SK-N-DZ (cell line): Measurements from ENCODE around the gene CLDN4. TPM values are rescaled to one million over a fixed set of nuclear protein-coding genes. Genes with fewer than 3 reads are reported as not detected.
"Not testable (repeated sequence)": the region's sequence is repeated elsewhere in the genome, so short reads cannot be mapped to it uniquely, and the experiment has no call there.

Source experiments
- DNase-seq: peaks from one replicate; pipeline ENCODE4 v3.0.0-alpha.2; 2015; ENCODE audit warnings: low spot score
- polyA plus RNA-seq, 2 experiments: library from polyadenylated mRNA; depleted of rRNA; stranded (reverse); fragments of >200 nt; gene quantifications; 2 replicates each; pipeline ENCODE4 v1.2.3, GENCODE V29; 2014

Gene CLDN4, protein sequence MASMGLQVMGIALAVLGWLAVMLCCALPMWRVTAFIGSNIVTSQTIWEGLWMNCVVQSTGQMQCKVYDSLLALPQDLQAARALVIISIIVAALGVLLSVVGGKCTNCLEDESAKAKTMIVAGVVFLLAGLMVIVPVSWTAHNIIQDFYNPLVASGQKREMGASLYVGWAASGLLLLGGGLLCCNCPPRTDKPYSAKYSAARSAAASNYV
- polyA plus RNA-seq (2014; cell fraction: cytosol; rRNA removed), result 0.08 TPM in 1 of 2 replicates, not detected in the other
- polyA plus RNA-seq (2014; cell fraction: nucleus; rRNA removed), result not detected in 2 replicates

DNA sequence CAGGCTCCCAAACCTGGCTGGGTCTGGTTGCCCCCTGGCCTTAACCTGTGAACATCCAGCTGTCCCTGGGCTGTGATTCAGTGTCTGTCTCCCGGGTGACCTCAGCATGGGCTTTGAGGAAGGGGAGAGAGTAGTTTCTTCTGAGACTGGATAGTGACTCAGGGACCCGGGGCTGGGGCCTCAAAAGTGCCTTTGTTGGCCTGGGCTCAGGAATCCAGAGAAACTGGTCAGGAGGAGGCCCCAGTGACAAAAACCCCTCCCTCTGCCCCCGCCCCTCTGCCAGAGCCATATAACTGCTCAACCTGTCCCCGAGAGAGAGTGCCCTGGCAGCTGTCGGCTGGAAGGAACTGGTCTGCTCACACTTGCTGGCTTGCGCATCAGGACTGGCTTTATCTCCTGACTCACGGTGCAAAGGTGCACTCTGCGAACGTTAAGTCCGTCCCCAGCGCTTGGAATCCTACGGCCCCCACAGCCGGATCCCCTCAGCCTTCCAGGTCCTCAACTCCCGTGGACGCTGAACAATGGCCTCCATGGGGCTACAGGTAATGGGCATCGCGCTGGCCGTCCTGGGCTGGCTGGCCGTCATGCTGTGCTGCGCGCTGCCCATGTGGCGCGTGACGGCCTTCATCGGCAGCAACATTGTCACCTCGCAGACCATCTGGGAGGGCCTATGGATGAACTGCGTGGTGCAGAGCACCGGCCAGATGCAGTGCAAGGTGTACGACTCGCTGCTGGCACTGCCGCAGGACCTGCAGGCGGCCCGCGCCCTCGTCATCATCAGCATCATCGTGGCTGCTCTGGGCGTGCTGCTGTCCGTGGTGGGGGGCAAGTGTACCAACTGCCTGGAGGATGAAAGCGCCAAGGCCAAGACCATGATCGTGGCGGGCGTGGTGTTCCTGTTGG lies at the start of gene CLDN4:
Gene CLDN4, plus strand, starts transcription at position 316 of the 903 bp plus-strand sequence. Its CDS starts 206 bp downstream, at position 522.
- DNase-seq, result no peak

DNA sequence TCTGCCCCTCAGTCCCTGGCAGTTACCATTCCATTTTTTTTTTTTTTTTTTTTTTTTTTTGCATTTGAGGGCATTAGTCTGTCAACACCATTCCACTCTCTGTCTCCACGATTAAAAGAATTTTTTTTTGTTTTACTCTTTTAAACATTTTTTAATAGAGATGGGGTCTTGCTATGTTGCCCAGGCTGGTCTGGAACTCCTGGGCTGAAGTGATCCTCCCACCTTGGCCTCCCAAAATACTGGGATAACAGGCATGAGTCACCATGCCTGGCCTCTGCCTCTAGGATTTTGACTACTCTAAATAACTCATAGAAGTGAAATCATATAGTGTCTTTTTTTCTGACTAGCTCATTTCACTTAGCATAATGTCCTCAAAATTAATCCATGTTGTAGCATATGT lies 44.2 kb upstream of the CLDN4 start:
- DNase-seq, result no peak

DNA sequence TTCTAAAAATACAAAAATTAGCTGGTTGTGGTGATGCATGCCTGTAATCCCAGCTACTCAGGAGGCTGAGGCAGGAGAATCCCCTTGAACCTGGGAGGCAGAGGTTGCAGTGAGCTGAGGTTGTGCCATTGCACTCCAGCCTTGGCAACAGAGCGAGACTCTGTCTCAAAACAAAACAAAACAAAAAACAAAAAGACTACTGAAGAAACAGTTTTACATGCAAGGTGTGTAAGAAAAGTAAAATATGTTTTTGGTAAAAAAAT lies 43.1 kb upstream of the CLDN4 start:
- DNase-seq, result not testable (repeated sequence)

DNA sequence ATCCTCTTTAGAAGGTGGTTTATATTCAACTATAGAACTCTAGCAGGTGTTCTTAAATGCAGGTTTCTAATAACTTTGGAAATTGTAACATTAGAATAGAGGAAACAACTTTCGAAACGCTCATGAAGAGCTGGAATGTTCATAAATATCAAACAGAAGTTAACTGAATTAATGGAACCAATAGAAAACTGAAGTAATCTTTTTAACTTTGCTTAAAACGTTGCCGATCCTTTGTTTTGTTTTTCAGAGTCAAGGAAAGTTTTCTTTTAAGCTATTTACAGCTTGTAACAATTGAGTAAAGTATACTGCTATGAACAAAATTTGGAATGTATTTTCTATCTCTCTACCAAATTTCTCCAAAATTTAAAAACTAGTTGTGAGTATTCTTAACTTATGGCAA lies 41.7 kb upstream of the CLDN4 start:
- DNase-seq, result no peak

DNA sequence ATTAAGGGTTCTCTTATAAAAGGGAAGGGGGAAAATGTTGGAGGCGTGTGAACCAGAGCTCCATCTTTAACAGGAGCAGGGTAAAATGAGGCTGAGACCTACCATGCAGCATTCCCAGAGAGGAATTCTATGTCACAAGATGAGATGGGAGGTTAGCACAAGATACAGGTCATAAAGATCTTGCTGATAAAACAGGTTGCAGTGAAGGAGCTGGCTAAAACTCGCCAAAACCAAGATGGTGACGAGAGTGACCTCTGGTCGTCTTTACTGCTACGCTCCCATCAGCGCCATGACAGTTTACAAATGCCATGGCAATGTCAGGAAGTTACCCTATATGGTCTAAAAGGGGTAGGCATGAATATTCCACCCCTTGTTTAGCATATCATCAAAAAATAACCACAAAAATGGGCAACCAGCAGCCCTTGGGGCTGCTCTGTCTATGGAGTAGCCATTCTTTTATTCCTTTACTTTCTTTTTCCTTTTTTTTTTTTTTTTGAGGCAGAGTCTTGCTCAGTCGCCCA lies 39.6 kb upstream of the CLDN4 start:
- not testable (repeated sequence) for DNase-seq

DNA sequence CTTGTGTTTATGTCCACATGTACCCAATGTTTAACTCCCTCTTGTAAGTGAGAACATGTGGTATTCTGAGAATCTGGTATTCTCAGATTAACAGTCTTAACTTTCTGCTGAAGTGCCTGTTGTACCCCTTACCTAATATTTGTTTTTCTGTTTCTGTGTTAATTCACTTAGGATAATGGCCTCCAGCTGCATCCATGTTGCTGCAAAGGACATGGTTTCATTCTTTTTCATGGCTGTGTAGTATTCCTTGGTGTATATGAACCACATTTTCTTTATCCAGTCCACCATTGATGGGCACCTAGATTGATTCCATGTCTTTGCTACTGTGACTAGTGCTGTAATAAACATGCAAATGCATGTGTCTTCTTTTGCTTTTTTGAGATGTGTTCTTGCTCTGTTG lies 35.6 kb upstream of the CLDN4 start:
- not testable (repeated sequence) for DNase-seq

DNA sequence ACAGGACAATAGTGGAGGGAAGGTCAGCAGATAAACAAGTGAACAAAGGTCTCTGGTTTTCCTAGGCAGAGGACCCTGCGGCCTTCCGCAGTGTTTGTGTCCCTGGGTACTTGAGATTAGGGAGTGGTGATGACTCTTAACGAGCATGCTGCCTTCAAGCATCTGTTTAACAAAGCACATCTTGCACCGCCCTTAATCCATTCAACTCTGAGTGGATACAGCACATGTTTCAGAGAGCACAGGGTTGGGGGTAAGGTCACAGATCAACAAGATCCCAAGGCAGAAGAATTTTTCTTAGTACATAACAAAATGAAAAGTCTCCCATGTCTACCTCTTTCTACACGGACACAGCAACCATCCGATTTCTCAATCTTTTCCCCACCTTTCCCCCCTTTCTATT lies 34.1 kb upstream of the CLDN4 start:
- DNase-seq, result not testable (repeated sequence)

DNA sequence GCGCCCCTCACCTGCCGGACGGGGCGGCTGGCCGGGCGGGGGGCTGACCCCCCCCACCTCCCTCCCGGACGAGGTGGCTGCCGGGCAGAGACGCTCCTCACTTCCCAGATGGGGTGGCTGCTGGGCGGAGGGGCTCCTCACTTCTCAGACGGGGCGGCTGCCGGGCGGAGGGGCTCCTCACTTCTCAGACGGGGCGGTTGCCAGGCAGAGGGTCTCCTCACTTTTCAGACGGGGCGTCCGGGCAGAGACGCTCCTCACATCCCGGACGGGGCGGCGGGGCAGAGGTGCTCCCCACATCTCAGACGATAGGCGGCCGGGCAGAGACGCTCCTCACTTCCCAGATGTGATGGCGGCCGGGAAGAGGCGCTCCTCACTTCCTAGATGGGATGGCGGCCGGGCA lies 33.6 kb upstream of the CLDN4 start:
- DNase-seq, result not testable (repeated sequence)

DNA sequence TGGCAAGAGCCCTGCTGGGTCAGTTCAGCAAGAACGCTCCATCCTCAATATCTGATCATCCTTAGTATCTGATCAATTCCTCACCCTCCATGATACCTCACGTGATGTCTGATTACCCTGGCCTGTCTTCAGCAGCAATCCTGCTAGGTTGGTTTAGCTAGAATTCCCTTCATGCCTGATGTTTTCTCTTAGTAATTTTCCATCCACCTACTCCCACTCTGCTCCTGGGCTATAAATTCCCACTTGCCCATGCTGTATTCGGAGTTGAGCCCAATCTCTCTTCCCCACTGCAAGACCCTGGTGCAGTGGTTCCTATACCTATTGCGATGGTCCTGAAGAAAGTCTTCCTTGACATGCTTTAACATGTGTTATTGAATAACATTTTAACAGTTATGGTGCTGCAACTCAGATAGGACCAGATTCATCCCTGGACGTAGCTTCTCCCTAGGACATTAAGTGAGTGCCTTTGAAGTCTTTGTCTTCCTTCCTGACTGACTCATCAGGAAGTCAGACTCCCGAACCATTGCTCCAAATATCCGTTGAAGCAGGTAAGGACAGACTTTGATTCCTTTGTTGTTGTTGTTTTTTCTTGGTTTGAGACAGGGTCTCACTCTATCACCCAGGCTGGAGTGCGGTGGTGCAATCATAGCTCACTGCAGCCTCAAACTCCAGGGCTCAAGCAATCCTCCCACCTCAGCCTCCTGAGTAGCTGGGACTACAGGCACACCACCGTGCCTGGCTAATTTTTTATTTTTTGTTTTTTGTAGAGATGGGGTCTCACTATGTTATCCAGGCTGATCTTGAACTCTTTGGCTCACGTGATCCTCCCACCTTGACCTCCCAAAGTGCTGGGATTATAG lies 31.3 kb upstream of the CLDN4 start:
- no peak for DNase-seq

DNA sequence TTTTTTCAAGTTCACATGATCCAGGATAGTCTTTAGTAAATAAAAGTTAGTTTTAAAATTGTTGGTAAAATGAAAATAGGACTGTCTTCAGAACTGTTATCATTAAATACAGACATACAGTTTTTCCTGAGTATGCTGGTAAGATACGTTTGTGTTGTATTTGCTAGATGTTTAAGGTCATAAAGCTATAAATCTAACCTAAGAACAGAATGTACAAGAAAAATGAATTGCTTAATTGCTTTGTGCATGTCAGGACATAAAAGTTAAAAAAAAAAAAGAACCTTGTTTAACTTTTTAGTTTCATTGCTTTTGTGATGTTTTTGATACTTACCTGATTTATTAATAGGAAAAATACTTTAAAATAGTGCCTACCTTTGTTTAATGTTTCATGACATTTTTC lies 29.2 kb upstream of the CLDN4 start:
- DNase-seq, result no peak

DNA sequence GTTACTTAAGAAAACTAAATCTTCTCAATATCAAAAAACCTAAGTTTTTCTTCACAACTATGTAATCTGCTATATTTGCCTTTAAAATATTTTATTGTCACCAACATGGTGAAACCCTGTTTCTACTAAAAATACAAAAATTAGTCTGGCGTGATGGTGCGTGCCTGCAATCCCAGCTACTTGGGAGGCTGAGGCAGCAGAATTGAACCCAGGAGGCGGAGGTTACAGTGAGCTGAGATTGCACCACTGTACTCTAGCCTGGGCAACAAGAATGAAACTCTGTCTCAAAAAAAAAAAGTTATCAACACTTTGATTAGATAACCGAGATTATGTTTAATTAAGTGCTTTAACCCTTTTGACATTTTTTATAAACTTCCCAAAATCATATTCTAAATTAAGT lies 28.3 kb upstream of the CLDN4 start:
- DNase-seq, result no peak

DNA sequence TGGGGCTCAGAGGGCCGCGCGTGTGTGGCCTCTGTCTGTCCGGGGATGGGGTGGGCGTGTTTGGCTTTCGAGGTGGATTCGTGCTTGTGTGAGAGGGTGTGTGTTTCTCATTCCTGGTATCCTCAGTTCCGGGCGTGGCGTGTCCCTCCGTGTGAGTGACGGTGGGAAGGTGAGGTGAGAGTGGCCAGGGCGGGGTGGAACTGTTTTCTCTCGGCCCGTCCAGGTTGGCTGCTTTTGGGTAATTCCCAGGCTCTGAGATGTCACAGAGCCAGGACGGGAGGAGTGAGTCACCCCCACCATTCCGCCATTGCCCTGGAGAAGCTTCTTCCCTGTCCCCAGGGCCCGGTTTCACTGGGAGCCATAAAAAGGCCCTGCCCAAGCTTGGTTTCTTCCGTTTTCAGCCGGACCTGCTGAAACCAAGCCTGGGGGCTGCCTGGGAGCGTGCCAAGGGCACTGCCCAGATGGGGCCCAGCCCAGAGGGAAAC lies 21.3 kb upstream of the CLDN4 start:
- no peak for DNase-seq

DNA sequence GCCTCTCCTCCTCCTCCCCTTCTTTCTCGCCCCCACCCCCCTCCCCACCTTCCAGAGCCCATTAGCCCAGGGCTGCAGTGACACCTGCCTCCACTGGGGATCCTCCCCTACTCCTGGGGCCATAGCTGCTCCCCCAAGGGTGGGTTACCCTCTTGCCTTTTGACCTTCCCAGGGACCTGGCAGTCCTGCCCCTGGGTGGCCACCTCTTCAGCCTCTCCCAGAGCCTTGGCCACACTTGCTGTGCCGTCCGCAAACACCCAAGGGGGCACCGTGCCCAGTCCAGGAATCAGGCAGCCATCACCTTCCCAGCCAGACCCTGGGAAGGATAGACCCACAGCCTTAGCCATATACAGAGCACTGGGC lies 19.8 kb upstream of the CLDN4 start:
- no peak for DNase-seq

DNA sequence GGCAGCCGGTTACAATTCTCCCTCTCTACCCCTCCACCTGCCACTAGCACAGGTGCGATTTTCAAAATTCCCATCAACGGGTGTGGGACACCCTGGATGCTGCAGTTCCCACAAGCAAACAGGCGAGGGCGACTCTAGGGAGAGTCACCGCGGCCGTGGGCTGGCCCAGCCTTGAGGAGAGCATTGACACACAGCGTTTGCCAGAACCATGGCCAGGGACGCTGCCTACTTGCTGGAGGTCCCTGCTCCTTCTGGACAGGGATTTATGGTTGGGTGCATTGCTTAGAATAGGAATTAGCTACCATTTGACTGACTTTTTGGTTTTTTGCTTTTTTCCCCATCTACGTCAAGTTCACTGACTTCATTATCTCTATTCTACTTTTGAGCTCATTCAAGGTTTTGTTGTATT lies 19.0 kb upstream of the CLDN4 start:
- no peak for DNase-seq

DNA sequence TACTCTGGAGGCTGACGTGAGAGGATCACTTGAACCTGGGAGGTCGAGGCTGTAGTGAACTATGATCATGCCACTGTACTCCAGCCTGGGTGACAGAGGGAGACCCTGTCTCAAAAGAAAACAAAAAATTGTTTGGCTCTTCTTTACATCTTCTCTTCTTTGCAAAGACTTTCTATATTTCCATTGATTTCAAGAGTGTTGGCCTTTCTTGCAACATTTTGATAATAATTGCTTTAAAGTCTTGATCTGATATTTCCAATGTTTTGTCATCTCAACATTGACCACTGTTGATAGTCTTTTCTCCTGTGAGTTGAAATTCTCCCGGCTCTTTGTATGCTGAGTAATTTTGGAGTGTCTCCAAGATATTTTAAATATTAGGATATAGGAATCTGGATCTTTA lies 17.8 kb upstream of the CLDN4 start:
- DNase-seq, result no peak

DNA sequence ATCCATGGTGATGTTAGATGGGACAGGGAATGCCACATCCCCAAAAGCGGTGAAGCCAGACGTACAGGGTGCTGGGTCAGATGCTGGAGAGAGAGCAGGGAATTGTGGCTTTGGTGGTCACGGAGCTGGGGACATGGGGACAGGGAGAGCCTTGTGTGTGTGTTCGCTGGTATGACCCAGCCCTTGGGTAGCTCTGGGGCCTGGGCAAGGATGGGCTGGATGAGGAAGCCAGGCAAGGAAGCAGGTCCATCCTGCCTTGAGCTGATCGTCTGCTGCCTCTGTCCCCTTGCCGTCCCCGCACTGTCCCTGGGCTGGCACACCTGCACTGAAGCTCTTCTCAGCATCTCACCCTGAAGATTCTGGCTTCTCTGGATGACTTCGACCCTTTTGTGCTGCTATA lies 15.4 kb upstream of the CLDN4 start:
- DNase-seq, result no peak

DNA sequence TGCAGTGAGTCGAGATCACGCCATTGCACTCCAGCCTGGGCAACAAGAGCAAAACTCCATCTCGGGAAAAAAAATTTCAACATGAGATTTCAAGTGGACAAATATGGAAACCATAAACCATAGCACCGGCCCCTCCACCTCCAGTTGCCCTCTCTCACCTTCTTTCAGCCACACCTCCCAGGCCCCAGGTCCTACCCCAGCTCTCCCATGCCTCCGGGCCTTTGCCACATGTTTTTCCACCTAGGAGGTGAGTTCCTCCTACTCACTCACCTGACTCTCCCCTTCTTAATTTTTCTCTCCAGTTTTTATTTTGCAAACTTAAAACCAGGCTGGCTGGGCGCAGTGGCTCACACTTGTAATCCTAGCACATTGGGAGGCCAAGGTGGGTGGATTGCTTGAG lies 13.7 kb upstream of the CLDN4 start:
- no peak for DNase-seq

DNA sequence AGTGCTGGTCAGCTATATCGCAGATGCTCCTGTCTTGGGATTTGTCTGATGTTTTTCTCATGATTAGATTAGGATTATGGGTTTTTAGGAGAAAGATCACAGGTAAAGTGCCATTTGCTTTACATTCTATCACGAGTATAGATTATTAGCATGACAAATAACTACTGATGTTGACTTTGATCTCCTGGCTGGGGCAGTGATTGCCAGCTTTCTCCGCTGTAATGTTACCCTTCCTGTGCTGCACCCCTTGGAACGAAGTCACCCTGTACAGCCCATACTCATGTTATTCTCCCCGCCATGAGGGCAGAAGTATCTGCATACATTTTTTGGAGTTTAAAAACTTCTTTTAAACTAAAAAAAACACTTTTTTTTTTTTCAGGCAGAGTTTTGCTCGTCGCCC lies 10.8 kb upstream of the CLDN4 start:
- DNase-seq, result no peak

DNA sequence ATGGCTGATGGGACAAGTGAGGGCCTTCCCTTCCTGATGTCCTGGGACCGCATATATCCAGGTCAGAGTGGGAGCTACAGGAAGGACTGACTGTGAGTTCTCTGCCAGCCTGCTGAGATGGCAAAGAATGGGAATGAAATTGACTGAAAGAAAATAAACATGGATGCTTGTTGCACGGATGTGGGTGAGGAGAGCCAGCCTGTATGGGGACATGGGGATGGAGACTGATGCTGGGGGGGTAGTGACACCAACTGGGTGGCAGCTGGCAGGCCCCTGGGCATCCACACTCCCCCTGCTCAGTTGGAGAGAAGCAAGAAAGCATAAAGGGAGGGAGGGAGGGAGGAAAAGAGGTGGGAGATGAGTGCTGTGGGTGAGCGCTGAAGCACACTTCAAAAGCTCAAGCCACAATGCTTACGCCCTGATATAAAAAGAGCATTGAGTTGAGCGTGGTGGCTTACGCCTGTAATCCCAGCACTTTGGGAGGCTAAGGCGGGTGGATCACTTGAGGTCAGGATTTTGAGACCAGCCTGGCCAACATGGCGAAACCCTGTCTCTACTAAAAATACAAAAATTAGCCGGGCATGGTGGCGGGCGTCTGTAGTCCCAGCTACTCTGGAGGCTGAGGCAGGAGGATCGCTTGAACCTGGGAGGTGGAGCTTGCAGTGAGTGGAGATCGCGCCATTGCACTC lies 9.1 kb upstream of the CLDN4 start:
- DNase-seq, result not testable (repeated sequence)

DNA sequence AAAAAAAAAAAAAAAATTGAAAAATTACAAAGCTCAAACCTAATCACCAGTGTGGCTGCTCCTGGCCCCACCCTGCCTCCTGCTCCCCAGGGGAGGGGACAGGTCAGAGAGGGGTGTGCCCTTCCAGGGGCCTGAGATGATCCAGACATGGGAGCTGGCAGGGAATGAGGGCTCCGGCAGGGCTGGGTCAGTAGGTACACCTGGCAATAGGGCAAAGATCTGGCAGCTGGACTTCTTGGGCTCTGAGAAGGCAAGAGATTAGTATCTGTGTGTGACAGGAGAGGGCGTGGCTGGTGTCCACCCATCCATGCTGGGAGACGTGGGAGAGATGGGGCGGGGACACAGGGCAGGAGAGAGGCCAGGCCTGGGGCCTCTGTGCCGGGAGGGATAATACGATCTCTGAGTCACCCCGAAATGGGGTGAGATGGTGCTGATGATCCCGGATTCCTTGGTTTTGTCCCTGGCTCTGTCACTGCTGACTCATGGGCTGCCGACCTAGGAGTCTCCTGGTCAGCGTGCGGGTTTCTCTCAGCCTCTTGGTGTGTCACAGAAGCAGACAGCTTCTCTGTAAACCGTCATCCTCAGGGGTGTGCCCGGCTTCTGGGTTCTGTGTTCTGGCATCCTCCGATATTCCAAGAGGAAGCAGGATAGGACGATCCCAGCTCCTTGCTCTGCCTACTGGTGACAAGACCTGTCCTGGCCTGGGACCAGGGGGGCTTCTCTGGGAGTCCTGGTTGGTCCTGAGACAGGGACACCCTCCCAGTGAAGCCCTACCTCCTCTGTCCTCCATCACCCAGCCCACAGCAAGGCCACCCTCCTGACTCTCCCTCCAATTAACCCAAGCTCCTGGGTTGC lies 8.2 kb upstream of the CLDN4 start:
- DNase-seq, result peak; percentile 38
